ENCODE measurements around the gene PLEKHD1. TPM values are rescaled to one million over a fixed set of nuclear protein-coding genes. Genes with fewer than 3 reads are reported as not detected.

PLEKHD1 gene
- total and polyA plus RNA-seq, 9 of the 15 experiments (the other 6 are each of a cell fraction or from before 2014, with no cell fraction given) = not detected

DNA sequence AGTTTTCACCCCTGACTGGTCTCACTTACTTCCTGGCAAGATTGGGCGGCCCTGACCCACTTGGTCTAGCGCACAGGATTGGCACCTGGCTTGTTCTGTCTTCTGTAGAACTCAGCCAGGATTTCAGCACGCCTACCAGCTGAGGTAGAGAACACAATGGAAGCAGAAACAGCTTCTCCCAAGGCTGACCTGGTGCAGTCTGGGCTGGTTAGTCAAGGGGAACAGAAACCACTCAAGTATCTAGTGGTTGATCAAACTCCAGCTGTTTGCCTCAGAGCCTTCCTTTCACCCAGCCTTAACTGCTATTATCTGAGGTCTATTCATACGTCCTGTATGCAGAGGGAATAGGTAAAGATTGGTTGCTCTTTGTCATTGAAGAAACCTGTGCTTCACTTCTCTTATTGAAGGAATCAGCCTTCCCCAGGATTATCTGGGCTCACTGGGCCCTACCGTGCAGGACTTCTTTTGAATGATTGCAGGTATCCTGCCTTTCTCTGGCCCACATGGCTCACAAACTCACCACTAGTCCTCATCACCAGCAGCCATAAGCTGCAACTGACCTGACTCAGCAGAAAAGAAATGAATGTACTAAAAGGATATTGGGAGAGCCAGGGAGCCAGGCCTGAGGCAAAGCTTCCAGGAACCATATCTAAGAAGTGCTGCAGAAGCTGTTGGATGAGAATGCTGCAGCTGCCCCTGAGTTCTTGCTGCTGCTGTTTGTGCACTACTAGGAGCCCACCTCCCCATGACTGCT lies 2.5 kb upstream of the PLEKHD1 start:
- Histone ChIP-seq H3K4me3 (no peak overlapping the region), H2AFZ (ENCODE audit: low read depth, low read length) (peak overlapping the region; percentile 77), H3K27me3 (ENCODE audit: control insufficient read depth in 2 of 2, insufficient read depth in 2 of 2, low read length in 2 of 2) (peaks cover 0 to 14% of the 10 kb centered on the region in 2 experiments; a peak in 3 of 5 replicates), H3K4me1 (replicated peaks in 1 of 2; ENCODE audit: control insufficient read depth in 2 of 2, insufficient read depth in 2 of 2, low read length in 2 of 2) (peaks cover 8 to 10% of the 10 kb centered on the region in 2 experiments; a peak in 4 of 5 replicates), H3K9me1 (ENCODE audit: control insufficient read depth, insufficient read depth, low read length) (no peaks in the 10 kb centered on the region), H3K9ac (ENCODE audit: insufficient read depth in 1 of 2, low read depth in 2 of 2, low read length in 2 of 2) (no peak overlapping the region), H3K79me2 (ENCODE audit: control insufficient read depth, insufficient read depth, low read length) (no peaks in the 10 kb centered on the region), H4K20me1 (replicated peaks; ENCODE audit: control insufficient read depth, insufficient read depth, low read length) (no peaks in the 10 kb centered on the region), H3K27ac (ENCODE audit: extremely low read depth, low read depth, low read length) (no peak overlapping the region), H3K36me3 (ENCODE audit: control insufficient read depth, insufficient read depth, low read length) (no peaks in the 10 kb centered on the region), H3K9me3 (replicated peaks; ENCODE audit: control insufficient read depth, insufficient read depth, low read depth, low read length) (no peaks in the 10 kb centered on the region), H3K4me2 (ENCODE audit: insufficient read depth, low read length) (peak overlapping the region; percentile 29; the same call in 1 of the 2 replicates)
- FAIRE-seq (no peak), DNase-seq (ENCODE audit: extremely low read depth in 1 of 4, low spot score in 3 of 4) (peak in 2 of 4 experiments; percentile 28 to 42), ATAC-seq (peak; percentile 67)
- POLR2A ChIA-PET = no interaction called here
- 12% methylated on average over 5 of the region's 5 CpGs for WGBS (ENCODE audit: insufficient coverage, low coverage, missing lambda C conversion rate)
- no TSS peak for BruUV-seq (replicated peaks)
- intact Hi-C loops (cut with micrococcal nuclease) (no loop called here), in situ Hi-C loops (cut with MboI) (no loop called here)
- CTCF ChIA-PET (ENCODE audit: low intra/inter-chr PET ratio) = no interaction called here
- TF ChIP-seq NCOA2 (IDR thresholded peaks at IDR 0.05; ENCODE audit: partially characterized antibody in 2 of 2) (no peak), MAFF (IDR thresholded peaks at IDR 0.05; ENCODE audit: low read length) (peak; percentile 92), MAFG (tag; conservative IDR thresholded peaks at IDR 0.05) (peak; percentile 93), RBBP5 (IDR thresholded peaks at IDR 0.05; ENCODE audit: borderline replicate concordance, insufficient read depth, low read length, poor library complexity, severe bottlenecking) (no peak), ZFP36 (IDR thresholded peaks at IDR 0.05; ENCODE audit: low read depth, low read length, partially characterized antibody) (no peak), SNIP1 (IDR thresholded peaks at IDR 0.05; ENCODE audit: low read depth) (no peak), PPARD (CRISPR knock-in tag; IDR thresholded peaks at IDR 0.05) (no peak), RBM17 (IDR thresholded peaks at IDR 0.05; ENCODE audit: borderline replicate concordance, low read depth, low read length) (no peak), RHOXF2B (CRISPR knock-in tag; conservative IDR thresholded peaks at IDR 0.05) (no peak), MECOM (CRISPR knock-in tag; IDR thresholded peaks at IDR 0.05) (no peak), NR4A1 (CRISPR knock-in tag; IDR thresholded peaks at IDR 0.05) (no peak), NR4A1 (tag; IDR thresholded peaks at IDR 0.05) (no peak), RFX1 (IDR thresholded peaks at IDR 0.05) (no peak), ARID1B (IDR thresholded peaks at IDR 0.05) (no peak), SETDB1 (IDR thresholded peaks at IDR 0.05; ENCODE audit: low read length) (no peak), RBM34 (IDR thresholded peaks at IDR 0.05; ENCODE audit: borderline replicate concordance, insufficient read depth, low read length) (no peak), ZNF224 (CRISPR knock-in tag; IDR thresholded peaks at IDR 0.05) (no peak), C11orf30 (IDR thresholded peaks at IDR 0.05; ENCODE audit: low read depth) (peak; percentile 96), RBM39 (optimal IDR thresholded peaks at IDR 0.05; ENCODE audit: low read depth, low read length) (no peak)
- TF ChIP-seq, protein P1, sequence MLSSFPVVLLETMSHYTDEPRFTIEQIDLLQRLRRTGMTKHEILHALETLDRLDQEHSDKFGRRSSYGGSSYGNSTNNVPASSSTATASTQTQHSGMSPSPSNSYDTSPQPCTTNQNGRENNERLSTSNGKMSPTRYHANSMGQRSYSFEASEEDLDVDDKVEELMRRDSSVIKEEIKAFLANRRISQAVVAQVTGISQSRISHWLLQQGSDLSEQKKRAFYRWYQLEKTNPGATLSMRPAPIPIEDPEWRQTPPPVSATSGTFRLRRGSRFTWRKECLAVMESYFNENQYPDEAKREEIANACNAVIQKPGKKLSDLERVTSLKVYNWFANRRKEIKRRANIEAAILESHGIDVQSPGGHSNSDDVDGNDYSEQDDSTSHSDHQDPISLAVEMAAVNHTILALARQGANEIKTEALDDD (IDR thresholded peaks at IDR 0.05) = peak; percentile 76
- TF ChIP-seq, protein P2, sequence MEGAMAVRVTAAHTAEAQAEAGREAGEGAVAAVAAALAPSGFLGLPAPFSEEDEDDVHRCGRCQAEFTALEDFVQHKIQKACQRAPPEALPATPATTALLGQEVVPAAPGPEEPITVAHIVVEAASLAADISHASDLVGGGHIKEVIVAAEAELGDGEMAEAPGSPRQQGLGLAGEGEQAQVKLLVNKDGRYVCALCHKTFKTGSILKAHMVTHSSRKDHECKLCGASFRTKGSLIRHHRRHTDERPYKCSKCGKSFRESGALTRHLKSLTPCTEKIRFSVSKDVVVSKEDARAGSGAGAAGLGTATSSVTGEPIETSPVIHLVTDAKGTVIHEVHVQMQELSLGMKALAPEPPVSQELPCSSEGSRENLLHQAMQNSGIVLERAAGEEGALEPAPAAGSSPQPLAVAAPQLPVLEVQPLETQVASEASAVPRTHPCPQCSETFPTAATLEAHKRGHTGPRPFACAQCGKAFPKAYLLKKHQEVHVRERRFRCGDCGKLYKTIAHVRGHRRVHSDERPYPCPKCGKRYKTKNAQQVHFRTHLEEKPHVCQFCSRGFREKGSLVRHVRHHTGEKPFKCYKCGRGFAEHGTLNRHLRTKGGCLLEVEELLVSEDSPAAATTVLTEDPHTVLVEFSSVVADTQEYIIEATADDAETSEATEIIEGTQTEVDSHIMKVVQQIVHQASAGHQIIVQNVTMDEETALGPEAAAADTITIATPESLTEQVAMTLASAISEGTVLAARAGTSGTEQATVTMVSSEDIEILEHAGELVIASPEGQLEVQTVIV (CRISPR knock-in tag; IDR thresholded peaks at IDR 0.05; ENCODE audit: borderline replicate concordance) = no peak

Data from K562 (cell line).